Measurements from ENCODE around the gene THAP8.
"Not testable (repeated sequence)": the region's sequence is repeated elsewhere in the genome, so short reads cannot be mapped to it uniquely, and the experiment has no call there.

DNA sequence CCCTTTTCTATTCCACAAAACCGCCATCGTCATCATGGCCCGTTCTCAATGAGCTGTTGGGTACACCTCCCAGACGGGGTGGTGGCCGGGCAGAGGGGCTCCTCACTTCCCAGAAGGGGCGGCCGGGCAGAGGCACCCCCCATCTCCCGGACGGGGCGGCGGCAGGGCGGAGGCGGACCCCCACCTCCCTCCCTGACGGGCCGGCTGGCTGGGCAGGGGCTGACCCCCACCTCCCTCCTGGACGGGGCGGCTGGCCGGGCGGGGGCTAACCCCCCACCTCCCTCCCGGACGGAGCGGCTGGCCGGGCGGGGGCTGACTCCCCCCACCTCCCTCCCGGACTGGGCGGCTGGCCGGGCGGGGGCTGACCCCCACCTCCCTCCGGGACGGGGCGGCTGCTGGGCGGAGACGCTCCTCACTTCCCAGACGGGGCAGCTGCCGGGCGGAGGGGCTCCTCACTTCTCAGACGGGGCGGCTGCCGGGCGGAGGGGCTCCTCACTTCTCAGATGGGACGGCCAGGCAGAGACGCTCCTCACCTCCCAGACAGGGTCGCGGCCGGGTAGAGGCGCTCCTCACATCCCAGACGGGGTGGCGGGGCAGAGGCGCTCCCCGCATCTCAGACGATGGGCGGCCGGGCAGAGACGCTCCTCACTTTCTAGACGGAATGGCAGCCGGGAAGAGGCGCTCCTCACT is 14.9 kb upstream of the THAP8 start:
- not testable (repeated sequence) for TF ChIP-seq EZH2 (IDR thresholded peaks at IDR 0.05; ENCODE audit: low read length, unreplicated experiment); CTCF (conservative IDR thresholded peaks at IDR 0.05; ENCODE audit: low read depth, low read length)

Measured in PC-3 (cell line).